ENCODE measurements around the gene SOX30.

Gene SOX30

GRCh38 chr5:157658893-157659292 lies 6.7 kb upstream of the SOX30 start:
- no peak for TF ChIP-seq CTCF (conservative IDR thresholded peaks at IDR 0.05; ENCODE audit: low read depth, low read length)
- no peak for DNase-seq (ENCODE audit: low read depth)

DNA sequence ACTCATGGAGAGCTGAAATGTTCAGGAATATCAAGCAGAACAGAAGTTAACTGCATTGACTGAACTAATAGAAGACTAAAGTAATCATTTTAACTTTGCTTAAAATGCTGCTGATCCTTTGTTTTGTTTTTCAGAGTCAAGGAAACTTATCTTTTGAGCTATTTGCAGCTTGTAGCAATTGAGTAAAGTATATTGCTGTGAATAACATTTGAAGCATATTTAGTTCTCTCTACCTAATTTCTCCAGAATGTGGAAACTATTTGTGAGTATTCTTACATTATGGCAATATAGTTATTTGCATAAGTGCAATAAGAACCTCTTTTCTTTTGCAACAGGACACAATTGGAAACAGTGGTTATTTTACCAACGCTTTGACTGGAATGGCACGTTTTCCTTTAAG lies 5.3 kb upstream of the SOX30 start:
- no peak for TF ChIP-seq CTCF (conservative IDR thresholded peaks at IDR 0.05; ENCODE audit: low read depth, low read length)

More at GRCh38 chr5:157658893-157659292, 6.7 kb upstream of the SOX30 start:
- H3K4me3 ChIP-seq (ENCODE audit: low read depth, low read length), result no peak overlapping the region

DNA sequence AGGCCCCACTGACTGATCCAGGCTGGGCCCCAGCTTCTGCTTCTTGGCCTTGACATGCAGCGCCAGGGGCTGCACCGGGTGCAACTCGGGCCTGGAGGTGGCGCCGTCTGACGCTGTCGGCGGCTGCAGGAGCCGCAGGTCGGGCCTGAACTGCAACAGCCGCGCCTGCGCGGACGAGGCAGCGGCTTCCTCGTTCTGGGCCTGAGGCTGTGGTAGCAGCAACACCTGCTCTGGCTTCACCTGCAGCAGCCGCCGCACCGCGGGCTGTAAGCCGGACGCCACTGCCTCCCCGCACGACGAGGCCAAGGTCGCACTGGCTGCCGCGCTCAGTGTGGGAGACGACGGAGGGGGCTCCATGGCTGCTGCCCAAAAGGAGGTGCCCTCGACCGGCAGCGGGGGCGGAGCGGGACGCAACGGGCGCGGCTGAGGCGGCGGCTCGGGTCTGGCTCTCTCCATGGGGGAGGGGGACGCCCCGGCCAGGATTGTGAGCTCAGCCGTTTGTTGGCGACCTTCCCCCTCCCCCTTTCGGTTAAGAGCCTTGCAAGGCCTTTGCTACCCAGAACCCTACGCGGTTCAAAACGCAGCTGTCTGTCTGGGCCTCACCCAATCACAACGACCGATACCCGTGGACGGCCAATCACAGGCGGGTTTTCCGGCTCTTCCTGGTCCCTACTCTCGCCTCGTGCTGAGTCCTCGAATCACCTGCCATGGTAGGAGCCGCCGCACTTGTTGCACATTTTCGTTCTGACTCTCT lies 438 bp downstream of the SOX30 start:
- peak; percentile 51 for TF ChIP-seq CTCF (conservative IDR thresholded peaks at IDR 0.05; ENCODE audit: low read depth, low read length)
- DNase-seq (ENCODE audit: low read depth), result peak; percentile 72
- peak overlapping the region; percentile 62 for H3K4me3 ChIP-seq (ENCODE audit: low read depth, low read length)

More for the DNA sequence above, 5.3 kb upstream of the SOX30 start:
- no peak for DNase-seq (ENCODE audit: low read depth)
- H3K4me3 ChIP-seq (ENCODE audit: low read depth, low read length), result no peak overlapping the region

DNA sequence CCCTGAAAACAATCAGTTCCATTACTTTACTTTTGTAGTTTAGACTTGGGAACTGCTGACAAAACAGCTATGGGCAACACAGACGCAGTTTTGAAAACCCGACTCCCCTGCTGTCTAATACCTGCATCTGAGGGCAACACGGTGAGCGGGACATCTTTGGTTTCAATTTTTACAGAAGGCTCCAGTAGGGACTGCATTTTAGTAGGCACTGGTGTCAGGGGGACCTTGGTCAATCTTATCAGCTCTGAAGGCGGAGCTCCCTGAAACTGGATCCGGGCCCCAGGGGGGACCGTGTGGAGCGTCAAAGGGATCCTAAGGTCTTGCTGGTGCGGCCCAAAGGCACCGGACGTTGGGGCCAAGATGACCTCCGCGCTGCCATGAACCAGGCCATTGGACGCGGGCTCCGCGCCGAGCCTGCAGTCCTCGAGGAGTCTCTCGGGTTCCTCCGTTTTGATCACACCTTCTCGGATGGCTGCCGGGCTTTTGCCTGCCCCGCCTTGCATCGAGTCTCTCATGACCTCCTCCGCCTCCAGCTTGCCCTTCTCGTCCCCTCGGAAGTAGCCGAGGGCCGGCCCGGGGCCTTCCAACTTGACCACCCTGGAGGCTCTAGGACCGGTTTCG lies 1.1 kb downstream of the SOX30 start:
- TF ChIP-seq CTCF (conservative IDR thresholded peaks at IDR 0.05; ENCODE audit: low read depth, low read length), result no peak
- peak overlapping the region; percentile 62 for H3K4me3 ChIP-seq (ENCODE audit: low read depth, low read length)
- DNase-seq (ENCODE audit: low read depth), result no peak

DNA sequence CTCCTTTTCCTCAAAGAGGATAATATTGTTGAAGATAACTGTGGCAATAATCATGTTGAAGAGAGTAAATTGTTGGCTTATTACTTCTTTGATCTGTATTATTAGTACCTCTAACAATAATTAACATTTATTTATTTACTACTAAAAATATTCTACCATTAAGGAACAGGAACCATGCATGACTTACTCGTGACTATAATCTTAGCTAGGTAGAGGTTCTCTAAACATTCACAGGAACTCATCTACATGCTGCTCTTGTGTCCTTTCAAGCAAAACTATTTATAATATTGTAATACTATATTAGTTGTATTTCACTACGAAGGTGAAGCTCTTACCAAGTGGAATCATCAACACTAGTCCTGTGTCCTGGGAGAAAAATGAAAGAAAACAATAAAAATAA lies 3.1 kb downstream of the SOX30 start:
- H3K4me3 ChIP-seq (ENCODE audit: low read depth, low read length), result no peak overlapping the region
- no peak for TF ChIP-seq CTCF (conservative IDR thresholded peaks at IDR 0.05; ENCODE audit: low read depth, low read length)
- no peak for DNase-seq (ENCODE audit: low read depth)

GRCh38 chr5:157648275-157648990 lies 3.8 kb downstream of the SOX30 start:
- no peak for TF ChIP-seq CTCF (conservative IDR thresholded peaks at IDR 0.05; ENCODE audit: low read depth, low read length)
- H3K4me3 ChIP-seq (ENCODE audit: low read depth, low read length), result no peak overlapping the region
- no peak for DNase-seq (ENCODE audit: low read depth)
